ENCODE results near the gene SLC2A4. TPM values are rescaled to one million over a fixed set of nuclear protein-coding genes. Genes with fewer than 3 reads are reported as not detected.

SLC2A4 gene
- total RNA-seq, 1 donor = under 0.01 TPM

DNA sequence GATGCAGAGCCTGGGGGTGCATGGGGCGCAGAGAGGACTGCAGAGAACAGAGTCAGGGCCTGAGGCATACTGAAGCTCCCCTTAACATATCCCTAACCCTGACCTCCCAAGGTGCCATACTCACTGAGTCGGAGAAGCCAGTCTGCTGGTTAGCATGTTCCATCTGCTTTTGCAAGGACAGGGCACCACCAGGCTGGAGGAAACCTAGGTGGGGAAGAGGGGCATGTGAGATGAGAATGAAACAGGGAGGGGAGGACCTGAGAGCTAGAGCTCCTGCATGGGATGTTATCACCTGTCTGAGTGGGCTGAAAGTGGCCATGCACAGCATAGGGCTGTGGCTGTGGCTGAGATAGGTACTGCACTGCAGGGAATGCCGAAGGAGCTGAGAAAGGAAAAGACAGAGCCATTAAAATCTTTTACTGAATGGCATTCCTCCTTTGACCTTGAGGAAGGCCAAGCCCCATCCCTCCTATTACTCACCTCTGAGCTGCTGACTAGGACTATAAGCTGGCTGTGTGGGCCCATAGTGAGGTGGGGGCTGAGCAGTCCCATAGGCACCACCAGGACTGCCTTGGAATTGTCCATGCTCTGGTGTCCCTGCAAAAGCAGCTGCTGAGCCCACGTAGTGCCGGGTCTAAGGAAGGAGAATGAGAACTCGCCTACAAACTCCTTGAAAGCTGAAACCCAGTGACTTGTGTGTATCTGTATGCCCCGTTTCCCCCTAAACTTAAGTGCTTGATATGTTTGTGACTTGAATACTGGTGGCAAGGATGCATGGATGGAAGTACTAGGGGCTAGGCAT, 31.8 kb downstream of the SLC2A4 start:
- H3K36me3 ChIP-seq (ENCODE audit: insufficient read depth, low read length) = peaks cover 64% of the 10 kb centered on the region
- H3K79me2 ChIP-seq (ENCODE audit: insufficient read depth, low read length) = peaks cover 61% of the 10 kb centered on the region
- H3K4me1 ChIP-seq (ENCODE audit: insufficient read depth, low read length) = peaks cover 40% of the 10 kb centered on the region

DNA sequence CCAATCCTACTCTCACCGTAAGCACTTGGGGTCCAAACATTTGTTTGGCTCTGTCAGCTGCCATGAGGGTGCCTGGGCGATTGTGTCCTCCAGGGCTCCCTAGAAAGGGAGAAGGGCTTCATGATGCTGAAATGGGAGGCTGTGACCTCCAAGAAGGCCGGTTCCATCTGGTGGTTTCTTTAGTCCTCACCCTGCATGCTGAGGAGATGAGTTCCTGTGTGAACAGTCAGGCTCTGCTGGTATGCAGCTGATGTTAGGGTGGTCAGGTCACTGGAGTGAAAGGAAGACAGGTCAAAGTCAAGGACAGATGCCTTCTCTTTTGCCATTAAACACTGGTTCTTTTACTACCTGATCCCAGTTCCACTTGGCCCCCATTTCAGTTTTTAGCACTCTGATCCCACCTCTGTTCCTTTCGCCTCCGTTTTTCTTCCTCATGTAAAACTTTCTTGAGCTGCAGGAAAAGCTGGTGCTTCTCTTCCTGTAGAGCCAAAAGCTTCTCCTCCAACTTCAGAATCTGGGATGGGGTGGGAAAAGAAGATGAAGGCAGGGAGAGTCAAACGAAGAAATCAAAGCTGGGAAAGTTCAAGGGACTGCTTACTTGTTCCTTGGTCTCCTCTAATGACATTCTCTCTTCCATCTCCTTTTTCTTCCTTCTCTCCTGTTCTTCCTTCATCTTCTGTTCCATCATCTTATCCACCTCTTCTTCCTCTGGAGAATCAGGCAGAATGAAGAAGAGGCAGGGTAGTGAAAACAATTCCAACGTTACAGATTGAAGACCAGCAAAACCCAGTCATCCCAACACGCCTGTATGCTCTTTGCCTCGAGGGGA, 32.6 kb downstream of the SLC2A4 start:
- Histone ChIP-seq H3K4me1 (ENCODE audit: insufficient read depth, low read length) (peaks cover 39% of the 10 kb centered on the region), H3K4me2 (ENCODE audit: insufficient read depth, low read length) (peak overlapping the region; percentile 97), H3K79me2 (ENCODE audit: insufficient read depth, low read length) (peaks cover 53% of the 10 kb centered on the region), H3K4me3 (ENCODE audit: insufficient read depth, low read length) (peak overlapping the region; percentile 91), H3K27me3 (ENCODE audit: insufficient read depth, low read length) (no peaks in the 10 kb centered on the region), H4K20me1 (ENCODE audit: insufficient read depth, low read length) (peaks cover 53% of the 10 kb centered on the region), H2AFZ (ENCODE audit: low read length) (no peak overlapping the region), H3K27ac (ENCODE audit: low read depth, low read length) (peak overlapping the region; percentile 70), H3K36me3 (ENCODE audit: insufficient read depth, low read length) (peaks cover 72% of the 10 kb centered on the region), H3K9me3 (ENCODE audit: low read depth, low read length) (no peaks in the 10 kb centered on the region)
- peak; percentile 89 for DNase-seq (ENCODE audit: insufficient read length, low spot score, missing footprints)
- TF ChIP-seq, protein P1, sequence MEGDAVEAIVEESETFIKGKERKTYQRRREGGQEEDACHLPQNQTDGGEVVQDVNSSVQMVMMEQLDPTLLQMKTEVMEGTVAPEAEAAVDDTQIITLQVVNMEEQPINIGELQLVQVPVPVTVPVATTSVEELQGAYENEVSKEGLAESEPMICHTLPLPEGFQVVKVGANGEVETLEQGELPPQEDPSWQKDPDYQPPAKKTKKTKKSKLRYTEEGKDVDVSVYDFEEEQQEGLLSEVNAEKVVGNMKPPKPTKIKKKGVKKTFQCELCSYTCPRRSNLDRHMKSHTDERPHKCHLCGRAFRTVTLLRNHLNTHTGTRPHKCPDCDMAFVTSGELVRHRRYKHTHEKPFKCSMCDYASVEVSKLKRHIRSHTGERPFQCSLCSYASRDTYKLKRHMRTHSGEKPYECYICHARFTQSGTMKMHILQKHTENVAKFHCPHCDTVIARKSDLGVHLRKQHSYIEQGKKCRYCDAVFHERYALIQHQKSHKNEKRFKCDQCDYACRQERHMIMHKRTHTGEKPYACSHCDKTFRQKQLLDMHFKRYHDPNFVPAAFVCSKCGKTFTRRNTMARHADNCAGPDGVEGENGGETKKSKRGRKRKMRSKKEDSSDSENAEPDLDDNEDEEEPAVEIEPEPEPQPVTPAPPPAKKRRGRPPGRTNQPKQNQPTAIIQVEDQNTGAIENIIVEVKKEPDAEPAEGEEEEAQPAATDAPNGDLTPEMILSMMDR (IDR thresholded peaks at IDR 0.05; ENCODE audit: extremely low read depth, low read depth, low read length) = no peak

More for the DNA sequence above, 31.8 kb downstream of the SLC2A4 start:
- H3K27me3 ChIP-seq (ENCODE audit: insufficient read depth, low read length) = no peaks in the 10 kb centered on the region
- TF ChIP-seq, protein P1 (IDR thresholded peaks at IDR 0.05; ENCODE audit: extremely low read depth, low read depth, low read length) = peak; percentile 26
- peak overlapping the region; percentile 97 for H3K4me2 ChIP-seq (ENCODE audit: insufficient read depth, low read length)
- peak overlapping the region; percentile 6 for H3K4me3 ChIP-seq (ENCODE audit: insufficient read depth, low read length)
- H3K27ac ChIP-seq (ENCODE audit: low read depth, low read length) = peak overlapping the region; percentile 70
- H2AFZ ChIP-seq (ENCODE audit: low read length) = no peak overlapping the region
- H3K9me3 ChIP-seq (ENCODE audit: low read depth, low read length) = no peaks in the 10 kb centered on the region
- peak; percentile 69 for DNase-seq (ENCODE audit: insufficient read length, low spot score, missing footprints)
- peaks cover 61% of the 10 kb centered on the region for H4K20me1 ChIP-seq (ENCODE audit: insufficient read depth, low read length)

DNA sequence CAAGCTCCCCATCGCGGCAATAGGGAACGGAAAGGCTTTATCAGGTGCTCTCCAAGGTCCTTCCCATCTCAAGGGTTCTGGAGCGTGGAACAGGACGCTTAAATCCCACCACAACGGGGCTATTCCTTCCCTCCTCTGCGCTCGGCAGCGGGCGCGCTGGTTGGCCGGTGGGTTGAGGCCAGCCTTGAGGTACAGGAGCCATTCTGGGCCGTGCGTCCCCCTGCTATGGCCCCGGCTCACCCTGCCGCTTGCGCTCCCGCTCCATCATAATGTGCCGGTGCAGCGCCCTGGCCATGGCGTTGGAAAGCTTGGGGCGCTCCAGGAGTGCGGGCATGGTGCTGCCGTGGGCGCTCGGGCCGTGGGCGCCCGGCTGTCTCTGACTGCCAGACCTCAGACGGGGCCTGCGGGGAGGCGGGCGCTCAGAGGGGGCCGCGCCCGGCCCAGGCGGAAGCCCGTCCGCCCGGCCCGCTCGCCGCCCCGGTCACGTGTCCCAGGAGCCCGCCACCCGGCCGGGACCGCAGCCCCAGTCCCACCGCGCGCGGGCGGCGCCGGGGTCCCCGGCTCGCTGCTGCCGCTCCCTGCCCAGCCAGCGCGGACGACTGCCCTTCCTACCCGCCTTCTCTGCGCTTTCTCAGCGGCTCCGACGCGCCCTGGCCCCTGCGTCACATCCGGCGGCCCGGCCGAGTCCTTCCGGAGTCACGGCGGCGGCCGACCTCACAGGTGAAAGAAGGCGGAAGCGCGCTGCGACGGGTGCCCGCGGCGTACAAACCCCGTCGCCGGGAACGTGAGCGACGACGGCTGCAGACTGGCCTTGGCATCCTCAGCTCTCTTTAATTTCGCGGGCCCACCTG, 33.4 kb downstream of the SLC2A4 start, which contains the start of gene GPS2:
GPS2 (minus strand) TSS at position 642 of the 851 bp plus-strand sequence; CDS start at position 334, 308 bp downstream.
- Histone ChIP-seq H3K9me3 (ENCODE audit: low read depth, low read length) (no peaks in the 10 kb centered on the region), H3K36me3 (ENCODE audit: insufficient read depth, low read length) (peaks cover 64% of the 10 kb centered on the region), H3K27me3 (ENCODE audit: insufficient read depth, low read length) (no peaks in the 10 kb centered on the region), H3K79me2 (ENCODE audit: insufficient read depth, low read length) (peaks cover 45% of the 10 kb centered on the region), H3K4me3 (ENCODE audit: insufficient read depth, low read length) (peak within 1 kb of the TSS; percentile 91), H3K4me2 (ENCODE audit: insufficient read depth, low read length) (peak within 1 kb of the TSS; percentile 97), H2AFZ (ENCODE audit: low read length) (peak within 1 kb of the TSS; percentile 61), H4K20me1 (ENCODE audit: insufficient read depth, low read length) (peaks cover 45% of the 10 kb centered on the region), H3K27ac (ENCODE audit: low read depth, low read length) (peak within 1 kb of the TSS; percentile 70), H3K4me1 (ENCODE audit: insufficient read depth, low read length) (peaks cover 31% of the 10 kb centered on the region)
- TF ChIP-seq, protein P1 (IDR thresholded peaks at IDR 0.05; ENCODE audit: extremely low read depth, low read depth, low read length) = no peak
- DNase-seq (ENCODE audit: insufficient read length, low spot score, missing footprints) = peak; percentile 99
